Neutrophil (primary cell): ENCODE measurements around the gene KLF13.

ENCODE experiments used
- H3K27ac ChIP-seq: fragments of 200-600 bp; sonication (generic); 2 replicates; pipeline ENCODE4 v1.5.1; 2016; ENCODE audit warnings: mild to moderate bottlenecking, moderate library complexity
- H3K27me3 ChIP-seq: fragments of 200-600 bp; sonication (generic); 2 replicates; pipeline ENCODE4 v1.6.0; 2016; ENCODE audit warnings: mild to moderate bottlenecking
- H3K36me3 ChIP-seq: fragments of 200-600 bp; sonication (generic); 2 replicates; pipeline ENCODE4 v1.5.1; 2017
- H3K4me1 ChIP-seq, 2 experiments: fragments of 200-600 bp in 1 of 2; sonication (generic) in 1 of 2; 1 replicate in 1 of 2; 2 replicates in 1 of 2; pipeline versions ENCODE4 v1.5.1 to v1.6.1; 2013 to 2016; ENCODE audit warnings: low read depth in 1 of 2, low read length in 1 of 2, mild to moderate bottlenecking in 1 of 2, moderate library complexity in 1 of 2; ENCODE audit not compliant: control insufficient read depth in 1 of 2, insufficient read depth in 1 of 2
- H3K4me3 ChIP-seq, 2 experiments: fragments of 200-600 bp in 1 of 2; sonication (generic) in 1 of 2; 1 replicate in 1 of 2; 2 replicates in 1 of 2; pipeline ENCODE4 v1.5.1; 2013 to 2016; ENCODE audit warnings: low read depth in 1 of 2, low read length in 1 of 2, mild to moderate bottlenecking in 1 of 2, moderate library complexity in 1 of 2
- H3K9me3 ChIP-seq: fragments of 200-600 bp; sonication (generic); 2 replicates; pipeline ENCODE4 v1.5.1; 2016
- TF ChIP-seq, protein P1 (sequence below): fragments of 200-600 bp; sonication (generic); IDR thresholded peaks from 2 replicates; pipeline ENCODE4 v1.5.1; 2016; ENCODE audit warnings: antibody characterized with exemption

The KLF13 gene

GRCh38 chr15:31362886-31363285 lies 36.3 kb downstream of the KLF13 start:
- H3K36me3 ChIP-seq, result no peaks in the 10 kb centered on the region
- no peak overlapping the region for H3K4me3 ChIP-seq
- H3K9me3 ChIP-seq, result no peaks in the 10 kb centered on the region
- peak overlapping the region; percentile 95 for H3K27ac ChIP-seq
- TF ChIP-seq, protein P1, sequence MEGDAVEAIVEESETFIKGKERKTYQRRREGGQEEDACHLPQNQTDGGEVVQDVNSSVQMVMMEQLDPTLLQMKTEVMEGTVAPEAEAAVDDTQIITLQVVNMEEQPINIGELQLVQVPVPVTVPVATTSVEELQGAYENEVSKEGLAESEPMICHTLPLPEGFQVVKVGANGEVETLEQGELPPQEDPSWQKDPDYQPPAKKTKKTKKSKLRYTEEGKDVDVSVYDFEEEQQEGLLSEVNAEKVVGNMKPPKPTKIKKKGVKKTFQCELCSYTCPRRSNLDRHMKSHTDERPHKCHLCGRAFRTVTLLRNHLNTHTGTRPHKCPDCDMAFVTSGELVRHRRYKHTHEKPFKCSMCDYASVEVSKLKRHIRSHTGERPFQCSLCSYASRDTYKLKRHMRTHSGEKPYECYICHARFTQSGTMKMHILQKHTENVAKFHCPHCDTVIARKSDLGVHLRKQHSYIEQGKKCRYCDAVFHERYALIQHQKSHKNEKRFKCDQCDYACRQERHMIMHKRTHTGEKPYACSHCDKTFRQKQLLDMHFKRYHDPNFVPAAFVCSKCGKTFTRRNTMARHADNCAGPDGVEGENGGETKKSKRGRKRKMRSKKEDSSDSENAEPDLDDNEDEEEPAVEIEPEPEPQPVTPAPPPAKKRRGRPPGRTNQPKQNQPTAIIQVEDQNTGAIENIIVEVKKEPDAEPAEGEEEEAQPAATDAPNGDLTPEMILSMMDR, result no peak
- H3K4me1 ChIP-seq, result peaks cover 100% of the 10 kb centered on the region in 2 experiments
- no peaks in the 10 kb centered on the region for H3K27me3 ChIP-seq

- H3K4me3 ChIP-seq, result peak overlapping the region; percentile 22 to 49
- no peaks in the 10 kb centered on the region for H3K27me3 ChIP-seq
- H3K36me3 ChIP-seq, result no peaks in the 10 kb centered on the region
- peaks cover 98 to 99% of the 10 kb centered on the region in 2 experiments for H3K4me1 ChIP-seq
- no peaks in the 10 kb centered on the region for H3K9me3 ChIP-seq
- peak overlapping the region; percentile 95 for H3K27ac ChIP-seq
- TF ChIP-seq, protein P1, result no peak
These were observed 37.8 kb downstream of the KLF13 start for GRCh38 chr15:31364301-31365031.

DNA sequence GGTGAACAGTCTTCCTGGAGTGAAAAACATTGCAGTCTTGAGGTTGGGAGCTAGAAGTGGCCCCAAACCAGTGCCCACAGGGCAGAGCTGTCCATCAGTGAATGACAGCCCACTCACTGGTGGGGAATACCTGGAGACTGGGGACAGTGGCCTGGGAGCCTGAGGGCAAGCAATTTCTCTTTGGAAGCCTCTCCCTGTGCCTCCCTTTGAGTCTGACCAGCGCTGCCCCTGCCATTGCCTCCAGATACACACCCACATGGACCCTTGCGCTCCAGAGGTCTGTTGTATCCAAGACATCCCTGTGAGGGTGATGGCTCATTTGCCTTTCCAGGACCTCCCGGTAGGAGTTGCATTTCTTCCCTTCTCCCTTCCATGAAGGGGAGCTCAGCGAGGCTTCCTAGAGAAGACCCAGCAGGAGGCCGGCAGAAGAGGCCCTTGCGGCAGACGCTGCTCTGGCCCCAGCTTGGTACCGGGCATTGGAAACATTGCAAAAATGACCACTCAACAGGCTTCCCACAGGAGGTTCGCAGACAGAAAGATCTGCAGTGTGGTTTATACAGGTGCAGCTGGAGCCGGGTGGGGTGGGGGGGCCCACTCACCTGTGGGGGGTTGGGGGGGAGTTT lies 38.5 kb downstream of the KLF13 start:
- no peaks in the 10 kb centered on the region for H3K9me3 ChIP-seq
- no peaks in the 10 kb centered on the region for H3K36me3 ChIP-seq
- H3K27me3 ChIP-seq, result no peaks in the 10 kb centered on the region
- peak overlapping the region; percentile 22 to 49 for H3K4me3 ChIP-seq
- TF ChIP-seq, protein P1, result no peak
- H3K4me1 ChIP-seq, result peaks cover 91 to 95% of the 10 kb centered on the region in 2 experiments
- H3K27ac ChIP-seq, result peak overlapping the region; percentile 95

DNA sequence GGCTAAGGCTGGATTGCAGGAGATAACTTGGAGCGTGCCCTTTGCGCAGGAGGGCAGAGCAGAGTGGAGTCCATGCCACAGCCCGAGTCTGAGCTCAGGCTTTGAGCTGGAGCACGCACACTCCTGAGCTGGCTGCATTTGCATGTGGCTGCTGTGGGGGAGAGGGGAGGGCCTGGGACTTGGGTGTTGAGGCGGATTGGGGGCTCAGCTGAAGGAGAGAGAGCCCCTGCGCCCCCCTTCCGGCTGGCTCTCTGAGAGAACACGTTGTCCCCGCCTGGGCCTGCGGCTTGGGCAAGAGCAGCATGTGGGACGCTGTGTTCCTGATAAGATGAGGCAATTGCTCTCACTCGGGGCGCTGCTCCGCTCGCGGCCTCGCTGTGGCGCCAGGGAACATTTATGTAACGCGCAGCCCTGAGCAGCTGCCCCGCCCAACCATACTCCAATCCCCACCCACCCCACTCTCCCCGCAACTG lies 39.1 kb downstream of the KLF13 start:
- no peaks in the 10 kb centered on the region for H3K36me3 ChIP-seq
- peak overlapping the region; percentile 95 for H3K27ac ChIP-seq
- H3K4me3 ChIP-seq, result peak overlapping the region in 1 of 2 experiments; percentile 49
- TF ChIP-seq, protein P1, result peak; percentile 55
- H3K4me1 ChIP-seq, result peaks cover 86 to 89% of the 10 kb centered on the region in 2 experiments
- no peaks in the 10 kb centered on the region for H3K27me3 ChIP-seq
- H3K9me3 ChIP-seq, result no peaks in the 10 kb centered on the region

GRCh38 chr15:31366169-31366734 lies 39.6 kb downstream of the KLF13 start:
- Histone ChIP-seq H3K27me3 (no peaks in the 10 kb centered on the region), H3K4me3 (peak overlapping the region in 1 of 2 experiments; percentile 49), H3K27ac (peak overlapping the region; percentile 95), H3K36me3 (peaks cover 1% of the 10 kb centered on the region), H3K9me3 (no peaks in the 10 kb centered on the region), H3K4me1 (peaks cover 80 to 84% of the 10 kb centered on the region in 2 experiments)
- TF ChIP-seq, protein P1, result no peak
